ENCODE data around the gene ATXN10.

DNA sequence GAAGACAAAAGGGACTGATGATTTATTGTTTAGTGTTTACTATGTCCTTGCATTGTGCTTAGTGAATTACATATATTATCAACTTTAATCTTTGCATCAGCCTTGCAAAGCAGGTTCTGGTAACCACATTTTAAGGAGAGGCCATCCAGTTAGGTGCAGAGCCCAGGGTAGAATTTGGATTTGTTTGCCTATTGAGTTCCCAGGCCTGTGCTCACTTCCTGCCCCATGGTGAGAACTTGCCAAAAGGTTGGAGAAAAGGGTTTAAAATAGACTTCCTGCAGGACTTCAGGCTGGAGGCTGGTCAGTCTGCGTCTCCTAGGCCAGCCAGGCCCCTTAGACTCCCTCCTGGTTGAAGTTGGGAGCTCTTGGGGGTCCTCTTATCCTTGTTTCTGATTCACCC is 72.1 kb downstream of the ATXN10 start:
- TF ChIP-seq, protein P1, sequence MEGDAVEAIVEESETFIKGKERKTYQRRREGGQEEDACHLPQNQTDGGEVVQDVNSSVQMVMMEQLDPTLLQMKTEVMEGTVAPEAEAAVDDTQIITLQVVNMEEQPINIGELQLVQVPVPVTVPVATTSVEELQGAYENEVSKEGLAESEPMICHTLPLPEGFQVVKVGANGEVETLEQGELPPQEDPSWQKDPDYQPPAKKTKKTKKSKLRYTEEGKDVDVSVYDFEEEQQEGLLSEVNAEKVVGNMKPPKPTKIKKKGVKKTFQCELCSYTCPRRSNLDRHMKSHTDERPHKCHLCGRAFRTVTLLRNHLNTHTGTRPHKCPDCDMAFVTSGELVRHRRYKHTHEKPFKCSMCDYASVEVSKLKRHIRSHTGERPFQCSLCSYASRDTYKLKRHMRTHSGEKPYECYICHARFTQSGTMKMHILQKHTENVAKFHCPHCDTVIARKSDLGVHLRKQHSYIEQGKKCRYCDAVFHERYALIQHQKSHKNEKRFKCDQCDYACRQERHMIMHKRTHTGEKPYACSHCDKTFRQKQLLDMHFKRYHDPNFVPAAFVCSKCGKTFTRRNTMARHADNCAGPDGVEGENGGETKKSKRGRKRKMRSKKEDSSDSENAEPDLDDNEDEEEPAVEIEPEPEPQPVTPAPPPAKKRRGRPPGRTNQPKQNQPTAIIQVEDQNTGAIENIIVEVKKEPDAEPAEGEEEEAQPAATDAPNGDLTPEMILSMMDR (IDR thresholded peaks at IDR 0.05): no peak
- TF ChIP-seq POLR2A (IDR thresholded peaks at IDR 0.05): no peak

Measured in esophagus squamous epithelium (tissue), 4 donors.